Liver (tissue), 9 donors: ENCODE measurements around the gene IFIT3. TPM values are rescaled to one million over a fixed set of nuclear protein-coding genes. Genes with fewer than 3 reads are reported as not detected.

ENCODE experiments used
- DNase-seq: peaks from one replicate; pipeline ENCODE4 v3.0.0-alpha.2; 2017; ENCODE audit warnings: low spot score
- H3K27ac ChIP-seq, 2 donors: one replicate each; pipeline ENCODE4 v1.7.0; 2013; ENCODE audit warnings: inconsistent platforms in 2 of 2, low read length in 2 of 2, control low read depth in 1 of 2, low read depth in 1 of 2, mild to moderate bottlenecking in 1 of 2
- H3K27me3 ChIP-seq, 4 donors: one replicate each; pipeline versions ENCODE4 v1.6.1 to v1.7.0; 2013; ENCODE audit warnings: low read length in 3 of 4, inconsistent platforms in 1 of 4, mild to moderate bottlenecking in 1 of 4, moderate library complexity in 1 of 4; ENCODE audit not compliant: control insufficient read depth in 4 of 4, insufficient read depth in 4 of 4
- H3K36me3 ChIP-seq, 4 donors: one replicate each; pipeline versions ENCODE4 v1.6.1 to v1.7.0; 2013; ENCODE audit warnings: low read length in 3 of 4, mild to moderate bottlenecking in 3 of 4, low read depth in 1 of 4, moderate library complexity in 1 of 4; ENCODE audit not compliant: control insufficient read depth in 4 of 4, insufficient read depth in 3 of 4
- H3K4me1 ChIP-seq, 4 donors: one replicate each; pipeline versions ENCODE4 v1.6.1 to v1.7.0; 2013; ENCODE audit warnings: low read length in 3 of 4, mild to moderate bottlenecking in 3 of 4, moderate library complexity in 1 of 4; ENCODE audit not compliant: control insufficient read depth in 4 of 4, insufficient read depth in 4 of 4
- H3K4me3 ChIP-seq, 3 donors: one replicate each; pipeline versions ENCODE4 v1.6.1 to v1.7.0; 2013; ENCODE audit warnings: low read length in 3 of 3, control low read depth in 1 of 3, low read depth in 1 of 3, mild to moderate bottlenecking in 1 of 3
- H3K9ac ChIP-seq, 2 donors: one replicate each; pipeline ENCODE4 v1.7.0; 2013; ENCODE audit warnings: low read length in 2 of 2, mild to moderate bottlenecking in 2 of 2, moderate library complexity in 2 of 2, control low read depth in 1 of 2, low read depth in 1 of 2
- H3K9me3 ChIP-seq, 4 donors: one replicate each; pipeline versions ENCODE4 v1.6.1 to v1.7.0; 2013; ENCODE audit warnings: low read length in 3 of 4; ENCODE audit not compliant: control insufficient read depth in 4 of 4
- CTCF ChIP-seq: fragments of 150-350 bp; IDR thresholded peaks from 2 replicates; pipeline ENCODE4 v1.5.1; 2017; ENCODE audit warnings: improper control_type of control experiment, low read depth, low read length; ENCODE audit not compliant: missing input control
- EGR1 ChIP-seq, 2 donors: IDR thresholded peaks; 2 replicates each; pipeline ENCODE4 v1.6.1; 2016 to 2018; ENCODE audit warnings: antibody characterized with exemption in 2 of 2, low read depth in 2 of 2
- FOXA1 ChIP-seq: IDR thresholded peaks from 2 replicates; pipeline ENCODE4 v1.6.1; 2016; ENCODE audit warnings: antibody characterized with exemption
- FOXA2 ChIP-seq: IDR thresholded peaks from 2 replicates; pipeline ENCODE4 v1.6.1; 2016; ENCODE audit warnings: antibody characterized with exemption
- GABPA ChIP-seq, 2 donors: IDR thresholded peaks in 1 of 2; conservative IDR thresholded peaks in 1 of 2; 2 replicates each; pipeline ENCODE4 v1.6.1; 2016; ENCODE audit warnings: antibody characterized with exemption in 2 of 2, mild to moderate bottlenecking in 1 of 2, moderate library complexity in 1 of 2
- HNF4A ChIP-seq, 2 donors: conservative IDR thresholded peaks; 2 replicates each; pipeline ENCODE4 v1.6.1; 2016; ENCODE audit warnings: antibody characterized with exemption in 2 of 2, mild to moderate bottlenecking in 2 of 2
- HNF4G ChIP-seq: IDR thresholded peaks from 2 replicates; pipeline ENCODE4 v1.6.1; 2016; ENCODE audit warnings: antibody characterized with exemption
- JUND ChIP-seq, 2 donors: IDR thresholded peaks; 2 replicates each; pipeline ENCODE4 v1.6.1; 2016; ENCODE audit warnings: antibody characterized with exemption in 2 of 2
- MAX ChIP-seq: IDR thresholded peaks from 2 replicates; pipeline ENCODE4 v1.6.1; 2016; ENCODE audit warnings: antibody characterized with exemption
- NR2F2 ChIP-seq: IDR thresholded peaks from 2 replicates; pipeline ENCODE4 v1.6.1; 2016; ENCODE audit warnings: antibody characterized with exemption
- RAD21 ChIP-seq, 2 donors: IDR thresholded peaks; 2 replicates each; pipeline ENCODE4 v1.6.1; 2016; ENCODE audit warnings: antibody characterized with exemption in 2 of 2, mild to moderate bottlenecking in 2 of 2
- RXRA ChIP-seq, 2 donors: IDR thresholded peaks; 2 replicates each; pipeline ENCODE4 v1.6.1; 2017 to 2018; ENCODE audit warnings: antibody characterized with exemption in 2 of 2, mild to moderate bottlenecking in 1 of 2
- SP1 ChIP-seq: IDR thresholded peaks from 2 replicates; pipeline ENCODE4 v1.6.1; 2018; ENCODE audit warnings: antibody characterized with exemption, mild to moderate bottlenecking
- TAF1 ChIP-seq: conservative IDR thresholded peaks from 2 replicates; pipeline ENCODE4 v1.6.1; 2016; ENCODE audit warnings: antibody characterized with exemption, mild to moderate bottlenecking
- YY1 ChIP-seq: IDR thresholded peaks from 2 replicates; pipeline ENCODE4 v1.6.1; 2016; ENCODE audit warnings: antibody characterized with exemption, mild to moderate bottlenecking
- WGBS: extraction: QIAGEN DNeasy Blood & Tissue Kit; methylation state at CpG from one replicate; pipeline ENCODE4 v1.1.7; 2013; 5-methylcytosine and 5-hydroxymethylcytosine counted together
- polyA plus RNA-seq, 2 donors: library from polyadenylated mRNA; stranded (reverse) in 1 of 2; unstranded in 1 of 2; fragments of 200-250 nt in 1 of 2; fragments of >200 nt in 1 of 2; fragmentation: Nextera tagmentation in 1 of 2; extraction: Ambion mirVana in 1 of 2; gene quantifications; one replicate each; pipeline versions ENCODE4 v1.2.1 to v1.2.3, GENCODE V29; 2013 to 2015
- total RNA-seq, 2 donors: library from RNA; depleted of rRNA; stranded (reverse); fragments of >200 nt; gene quantifications; one replicate each; pipeline ENCODE4 v1.2.3, GENCODE V29; 2014
- TF ChIP-seq, protein P1 (sequence below): IDR thresholded peaks from 2 replicates; pipeline ENCODE4 v1.6.1; 2016; ENCODE audit warnings: antibody characterized with exemption, mild to moderate bottlenecking
- TF ChIP-seq, protein P2 (sequence below): IDR thresholded peaks from 2 replicates; pipeline ENCODE4 v1.6.1; 2016; ENCODE audit warnings: antibody characterized with exemption
- TF ChIP-seq, protein P3 (sequence below): IDR thresholded peaks from 2 replicates; pipeline ENCODE4 v1.6.1; 2016; ENCODE audit warnings: antibody characterized with exemption
- donor health status: healthy.
- donor health status: healthy.
- donor health status: healthy.
- donor health status: healthy.
- donor health status: healthy.

Gene IFIT3
- total and polyA plus RNA-seq, 4 donors, result 9.2 to 11.2 (median 10.4) TPM

- no peak for DNase-seq
- peaks cover 1 to 26% (median 25%) of the 10 kb centered on the region in 4 donors for H3K4me1 ChIP-seq
Measured at GRCh38 chr10:89304925-89305324, 22.9 kb upstream of the IFIT3 start.

DNA sequence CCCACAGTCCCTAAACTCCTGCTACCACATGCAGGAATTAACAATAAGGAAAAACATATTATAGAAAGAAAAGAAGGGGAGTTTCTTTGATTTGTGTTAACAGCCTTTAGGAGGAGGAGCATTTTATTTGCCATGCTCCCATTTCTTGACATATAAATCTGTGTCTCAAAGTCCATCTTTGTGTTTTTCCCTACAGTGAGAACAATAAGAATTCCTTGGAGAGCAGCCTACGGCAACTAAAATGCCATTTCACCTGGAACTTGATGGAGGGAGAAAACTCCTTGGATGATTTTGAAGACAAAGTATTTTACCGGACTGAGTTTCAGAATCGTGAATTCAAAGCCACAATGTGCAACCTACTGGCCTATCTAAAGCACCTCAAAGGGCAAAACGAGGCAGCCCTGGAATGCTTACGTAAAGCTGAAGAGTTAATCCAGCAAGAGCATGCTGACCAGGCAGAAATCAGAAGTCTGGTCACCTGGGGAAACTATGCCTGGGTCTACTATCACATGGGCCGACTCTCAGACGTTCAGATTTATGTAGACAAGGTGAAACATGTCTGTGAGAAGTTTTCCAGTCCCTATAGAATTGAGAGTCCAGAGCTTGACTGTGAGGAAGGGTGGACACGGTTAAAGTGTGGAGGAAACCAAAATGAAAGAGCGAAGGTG lies 21.9 kb upstream of the IFIT3 start:
- TF ChIP-seq TAF1, result no peak
- TF ChIP-seq JUND (IDR thresholded peaks at IDR 0.05), result no peak
- TF ChIP-seq CTCF, result no peak
- TF ChIP-seq RXRA (IDR thresholded peaks at IDR 0.05), result no peak
- TF ChIP-seq, protein P1, sequence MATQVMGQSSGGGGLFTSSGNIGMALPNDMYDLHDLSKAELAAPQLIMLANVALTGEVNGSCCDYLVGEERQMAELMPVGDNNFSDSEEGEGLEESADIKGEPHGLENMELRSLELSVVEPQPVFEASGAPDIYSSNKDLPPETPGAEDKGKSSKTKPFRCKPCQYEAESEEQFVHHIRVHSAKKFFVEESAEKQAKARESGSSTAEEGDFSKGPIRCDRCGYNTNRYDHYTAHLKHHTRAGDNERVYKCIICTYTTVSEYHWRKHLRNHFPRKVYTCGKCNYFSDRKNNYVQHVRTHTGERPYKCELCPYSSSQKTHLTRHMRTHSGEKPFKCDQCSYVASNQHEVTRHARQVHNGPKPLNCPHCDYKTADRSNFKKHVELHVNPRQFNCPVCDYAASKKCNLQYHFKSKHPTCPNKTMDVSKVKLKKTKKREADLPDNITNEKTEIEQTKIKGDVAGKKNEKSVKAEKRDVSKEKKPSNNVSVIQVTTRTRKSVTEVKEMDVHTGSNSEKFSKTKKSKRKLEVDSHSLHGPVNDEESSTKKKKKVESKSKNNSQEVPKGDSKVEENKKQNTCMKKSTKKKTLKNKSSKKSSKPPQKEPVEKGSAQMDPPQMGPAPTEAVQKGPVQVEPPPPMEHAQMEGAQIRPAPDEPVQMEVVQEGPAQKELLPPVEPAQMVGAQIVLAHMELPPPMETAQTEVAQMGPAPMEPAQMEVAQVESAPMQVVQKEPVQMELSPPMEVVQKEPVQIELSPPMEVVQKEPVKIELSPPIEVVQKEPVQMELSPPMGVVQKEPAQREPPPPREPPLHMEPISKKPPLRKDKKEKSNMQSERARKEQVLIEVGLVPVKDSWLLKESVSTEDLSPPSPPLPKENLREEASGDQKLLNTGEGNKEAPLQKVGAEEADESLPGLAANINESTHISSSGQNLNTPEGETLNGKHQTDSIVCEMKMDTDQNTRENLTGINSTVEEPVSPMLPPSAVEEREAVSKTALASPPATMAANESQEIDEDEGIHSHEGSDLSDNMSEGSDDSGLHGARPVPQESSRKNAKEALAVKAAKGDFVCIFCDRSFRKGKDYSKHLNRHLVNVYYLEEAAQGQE, result no peak
- no peak for TF ChIP-seq EGR1 (IDR thresholded peaks at IDR 0.05; ENCODE audit: low read depth in 2 of 2)
- no peak for TF ChIP-seq NR2F2
- TF ChIP-seq MAX, result no peak
- TF ChIP-seq YY1, result no peak
- no peak for TF ChIP-seq HNF4G
- TF ChIP-seq SP1, result no peak
- TF ChIP-seq FOXA2, result no peak
- WGBS, result 95% methylated on average over 9 of the region's 9 CpGs

More at GRCh38 chr10:89304925-89305324, 22.9 kb upstream of the IFIT3 start:
- H3K36me3 ChIP-seq, result peaks cover 5 to 23% (median 19%) of the 10 kb centered on the region in 4 donors
- H3K4me3 ChIP-seq, result no peak overlapping the region
- H3K9me3 ChIP-seq, result no peaks in the 10 kb centered on the region
- TF ChIP-seq RAD21 (IDR thresholded peaks at IDR 0.05), result no peak
- no peak for TF ChIP-seq SP1
- TF ChIP-seq, protein P2, sequence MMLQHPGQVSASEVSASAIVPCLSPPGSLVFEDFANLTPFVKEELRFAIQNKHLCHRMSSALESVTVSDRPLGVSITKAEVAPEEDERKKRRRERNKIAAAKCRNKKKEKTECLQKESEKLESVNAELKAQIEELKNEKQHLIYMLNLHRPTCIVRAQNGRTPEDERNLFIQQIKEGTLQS, result no peak
- TF ChIP-seq TAF1, result no peak
- no peak for TF ChIP-seq HNF4A (conservative IDR thresholded peaks at IDR 0.05)
- no peak for TF ChIP-seq YY1
- no peak for TF ChIP-seq FOXA1
- no peak for TF ChIP-seq HNF4G
- TF ChIP-seq MAX, result no peak
- TF ChIP-seq JUND (IDR thresholded peaks at IDR 0.05), result no peak
- TF ChIP-seq, protein P3, sequence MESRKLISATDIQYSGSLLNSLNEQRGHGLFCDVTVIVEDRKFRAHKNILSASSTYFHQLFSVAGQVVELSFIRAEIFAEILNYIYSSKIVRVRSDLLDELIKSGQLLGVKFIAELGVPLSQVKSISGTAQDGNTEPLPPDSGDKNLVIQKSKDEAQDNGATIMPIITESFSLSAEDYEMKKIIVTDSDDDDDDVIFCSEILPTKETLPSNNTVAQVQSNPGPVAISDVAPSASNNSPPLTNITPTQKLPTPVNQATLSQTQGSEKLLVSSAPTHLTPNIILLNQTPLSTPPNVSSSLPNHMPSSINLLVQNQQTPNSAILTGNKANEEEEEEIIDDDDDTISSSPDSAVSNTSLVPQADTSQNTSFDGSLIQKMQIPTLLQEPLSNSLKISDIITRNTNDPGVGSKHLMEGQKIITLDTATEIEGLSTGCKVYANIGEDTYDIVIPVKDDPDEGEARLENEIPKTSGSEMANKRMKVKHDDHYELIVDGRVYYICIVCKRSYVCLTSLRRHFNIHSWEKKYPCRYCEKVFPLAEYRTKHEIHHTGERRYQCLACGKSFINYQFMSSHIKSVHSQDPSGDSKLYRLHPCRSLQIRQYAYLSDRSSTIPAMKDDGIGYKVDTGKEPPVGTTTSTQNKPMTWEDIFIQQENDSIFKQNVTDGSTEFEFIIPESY, result no peak
- no peak for TF ChIP-seq NR2F2
- TF ChIP-seq GABPA (IDR thresholded peaks at IDR 0.05 in 1 of 2, conservative IDR thresholded peaks at IDR 0.05 in 1 of 2), result no peak
- TF ChIP-seq RXRA (IDR thresholded peaks at IDR 0.05), result no peak
- no peak overlapping the region for H3K27ac ChIP-seq
- H3K27me3 ChIP-seq, result no peaks in the 10 kb centered on the region
- no peak overlapping the region for H3K9ac ChIP-seq

More for the DNA sequence above, 21.9 kb upstream of the IFIT3 start:
- Histone ChIP-seq H3K9me3 (no peaks in the 10 kb centered on the region), H3K9ac (no peak overlapping the region), H3K4me1 (peaks cover 1 to 24% (median 22%) of the 10 kb centered on the region in 4 donors), H3K4me3 (no peak overlapping the region), H3K36me3 (peaks cover 5 to 23% (median 19%) of the 10 kb centered on the region in 4 donors), H3K27me3 (no peaks in the 10 kb centered on the region), H3K27ac (no peak overlapping the region)
- DNase-seq, result no peak
